HCT116 (cell line): Measurements from ENCODE around the gene GGCT. TPM values are rescaled to one million over a fixed set of nuclear protein-coding genes. Genes with fewer than 3 reads are reported as not detected.
"Not testable (repeated sequence)": the region's sequence is repeated elsewhere in the genome, so short reads cannot be mapped to it uniquely, and the experiment has no call there.

Source experiments
- ATAC-seq: fragments of 200-7000 bp; cut with Tn5 transposase; 2 replicates; pipeline ENCODE4 v1.9.1; 2020; ENCODE audit warnings: mild to moderate bottlenecking, moderate library complexity
- BruUV-seq: library from RNA; stranded (reverse); fragments of 400-500 nt; replicated peaks from 2 replicates; lab custom pipeline; 2021; lab: Mats Ljungman, UMichigan
- CTCF ChIA-PET: fragments of 300-600 bp; sonication (Branson Sonifier 250); formaldehyde crosslinking; loops from one replicate; lab custom pipeline; 2021; ENCODE audit warnings: antibody characterized with exemption; lab: Charles Lee
- POLR2A ChIA-PET: fragments of 300-600, 350-600 bp; sonication (Branson Sonifier 250); formaldehyde crosslinking; loops from one replicate; lab custom pipeline; 2021; ENCODE audit warnings: antibody characterized with exemption; lab: Charles Lee
- RAD21 ChIA-PET, 2 experiments: fragments of 300-600 bp; sonication (Branson Sonifier 250); formaldehyde crosslinking; loops; one replicate each; lab custom pipeline; 2023; ENCODE audit warnings: low total read pairs in 2 of 2; ENCODE audit not compliant: uncharacterized antibody in 2 of 2, unreplicated experiment in 2 of 2, low non-redundant PET in 1 of 2; lab: Charles Lee
- DNase-seq: peaks from one replicate; pipeline ENCODE4 v3.0.0-alpha.2; 2010; ENCODE audit warnings: low read depth, low spot score
- H2AFZ ChIP-seq: fragments of 200-600 bp; shearing (Covaris generic), sonication (generic); 2 replicates; pipeline ENCODE4 v1.6.1; 2017; ENCODE audit warnings: low read depth, mixed run types, mixed read lengths, antibody characterized with exemption, low read length; ENCODE audit not compliant: poor library complexity, severe bottlenecking
- H3K27ac ChIP-seq: 2 replicates; pipeline ENCODE4 v1.5.1; 2012; ENCODE audit warnings: low read depth, low read length
- H3K27me3 ChIP-seq: fragments of 200-600 bp; sonication (generic); 2 replicates; pipeline ENCODE4 v1.6.1; 2016; ENCODE audit warnings: mixed run types, low read length, mixed read lengths; ENCODE audit not compliant: insufficient read depth
- H3K36me3 ChIP-seq, 2 experiments: fragments of 200-500 bp in 1 of 2; fragments of 200-600 bp in 1 of 2; sonication (Bioruptor generic) in 1 of 2; sonication (generic) in 1 of 2; 2 replicates each; pipeline versions ENCODE4 v1.5.1 to v1.6.1; 2014 to 2016; ENCODE audit warnings: low read length in 2 of 2, inconsistent platforms in 1 of 2, mixed read lengths in 1 of 2, mixed run types in 1 of 2; ENCODE audit not compliant: insufficient read depth in 2 of 2, control insufficient read depth in 1 of 2
- H3K4me1 ChIP-seq, 2 experiments: fragments of 200-600 bp in 1 of 2; sonication (generic) in 1 of 2; 2 replicates each; pipeline versions ENCODE4 v1.5.1 to v1.6.1; 2012 to 2017; ENCODE audit warnings: low read length in 2 of 2, inconsistent platforms in 1 of 2, mild to moderate bottlenecking in 1 of 2, mixed read lengths in 1 of 2, mixed run types in 1 of 2, moderate library complexity in 1 of 2; ENCODE audit not compliant: insufficient read depth in 2 of 2, control insufficient read depth in 1 of 2
- H3K4me2 ChIP-seq: fragments of 200-600 bp; sonication (generic); 2 replicates; pipeline ENCODE4 v1.6.1; 2017; ENCODE audit warnings: mixed run types, low read length, mixed read lengths
- H3K4me3 ChIP-seq, 2 experiments: fragments of 200-600 bp in 1 of 2; sonication (generic) in 1 of 2; replicated peaks in 1 of 2; 2 replicates each; pipeline ENCODE4 v1.5.1; 2011 to 2016; ENCODE audit warnings: low read length in 2 of 2, control low read depth in 1 of 2, low read depth in 1 of 2, mild to moderate bottlenecking in 1 of 2, mixed read lengths in 1 of 2, mixed run types in 1 of 2
- H3K79me2 ChIP-seq: fragments of 200-600 bp; sonication (generic); 2 replicates; pipeline ENCODE4 v1.6.1; 2017; ENCODE audit warnings: mild to moderate bottlenecking, mixed run types, low read length, moderate library complexity, mixed read lengths; ENCODE audit not compliant: insufficient read depth
- H3K9ac ChIP-seq: fragments of 200-600 bp; sonication (generic); 2 replicates; pipeline ENCODE4 v1.6.1; 2016; ENCODE audit warnings: low read length, mixed read lengths
- H3K9me2 ChIP-seq: fragments of 200-600 bp; sonication (generic), shearing (Covaris generic); 2 replicates; pipeline ENCODE4 v1.6.1; 2017; ENCODE audit warnings: mixed run types, mild to moderate bottlenecking, moderate library complexity; ENCODE audit not compliant: insufficient read depth
- H3K9me3 ChIP-seq, 2 experiments: fragments of 200-500 bp in 1 of 2; fragments of 200-600 bp in 1 of 2; sonication (Bioruptor generic) in 1 of 2; sonication (generic) in 1 of 2; 2 replicates each; pipeline ENCODE4 v1.6.1; 2014 to 2017; ENCODE audit warnings: low read length in 2 of 2, mixed read lengths in 2 of 2, inconsistent platforms in 1 of 2, low read depth in 1 of 2, mild to moderate bottlenecking in 1 of 2, mixed run types in 1 of 2, moderate library complexity in 1 of 2; ENCODE audit not compliant: control insufficient read depth in 1 of 2, insufficient read depth in 1 of 2
- H4K20me1 ChIP-seq: fragments of 200-600 bp; sonication (generic), shearing (Covaris generic); 2 replicates; pipeline ENCODE4 v1.6.1; 2017; ENCODE audit warnings: mixed run types, mild to moderate bottlenecking, moderate library complexity; ENCODE audit not compliant: insufficient read depth
- CBX3 ChIP-seq: IDR thresholded peaks from 2 replicates; pipeline ENCODE4 v1.6.1; 2012; ENCODE audit warnings: low read depth
- CEBPB ChIP-seq: IDR thresholded peaks from 2 replicates; pipeline ENCODE4 v1.6.1; 2012; ENCODE audit warnings: low read depth
- EGR1 ChIP-seq: IDR thresholded peaks from 2 replicates; pipeline ENCODE4 v1.6.1; 2012; ENCODE audit warnings: low read depth
- ELF1 ChIP-seq: IDR thresholded peaks from 2 replicates; pipeline ENCODE4 v1.6.1; 2012; ENCODE audit warnings: low read depth, borderline replicate concordance
- FOSL1 ChIP-seq: IDR thresholded peaks from 2 replicates; pipeline ENCODE4 v1.6.1; 2012; ENCODE audit warnings: low read depth
- POLR2A ChIP-seq: IDR thresholded peaks from 2 replicates; pipeline ENCODE4 v1.7.0; 2011; ENCODE audit warnings: borderline replicate concordance; ENCODE audit not compliant: insufficient read depth, insufficient read length; ENCODE audit errors: extremely low read depth
- POLR2AphosphoS5 ChIP-seq: IDR thresholded peaks from 2 replicates; pipeline ENCODE4 v1.6.1; 2011; ENCODE audit warnings: mild to moderate bottlenecking, low read depth, low read length, moderate library complexity
- RAD21 ChIP-seq: IDR thresholded peaks from 2 replicates; pipeline ENCODE4 v1.6.1; 2012; ENCODE audit warnings: low read depth, mild to moderate bottlenecking
- SIN3A ChIP-seq: IDR thresholded peaks from 2 replicates; pipeline ENCODE4 v1.6.1; 2012; ENCODE audit warnings: low read depth
- SRF ChIP-seq: IDR thresholded peaks from 2 replicates; pipeline ENCODE4 v1.6.1; 2012; ENCODE audit warnings: low read depth
- TCF7L2 ChIP-seq: IDR thresholded peaks from 2 replicates; pipeline ENCODE4 v1.7.0; 2011; ENCODE audit warnings: borderline replicate concordance, inconsistent platforms; ENCODE audit not compliant: insufficient read depth, insufficient read length; ENCODE audit errors: extremely low read depth
- ZNF274 ChIP-seq: fragments of 200-500 bp; sonication (Bioruptor generic); IDR thresholded peaks from 2 replicates; pipeline ENCODE4 v1.6.1; 2014; ENCODE audit warnings: mild to moderate bottlenecking, low read depth, low read length, inconsistent platforms
- intact Hi-C: fragments of 100-400 bp; cut with micrococcal nuclease; formaldehyde crosslinking; loops from 2 replicates; pipeline ENCODE4 v1.10.0; 2022
- total RNA-seq: library from RNA; stranded (reverse); gene quantifications from one replicate; pipeline ENCODE4 v1.2.1, GENCODE V29; 2021; ENCODE audit not compliant: unreplicated experiment
- TF ChIP-seq, protein P1 (sequence below): IDR thresholded peaks from 2 replicates; pipeline ENCODE4 v1.6.1; 2011; ENCODE audit warnings: mild to moderate bottlenecking, low read length, moderate library complexity; ENCODE audit not compliant: insufficient replicate concordance; ENCODE audit errors: extremely low read depth
- TF ChIP-seq, protein P2 (sequence below): IDR thresholded peaks from 2 replicates; pipeline ENCODE4 v1.6.1; 2012

The GGCT gene
- total RNA-seq, 1 experiment from 2014 or later: 60.6 TPM

DNA sequence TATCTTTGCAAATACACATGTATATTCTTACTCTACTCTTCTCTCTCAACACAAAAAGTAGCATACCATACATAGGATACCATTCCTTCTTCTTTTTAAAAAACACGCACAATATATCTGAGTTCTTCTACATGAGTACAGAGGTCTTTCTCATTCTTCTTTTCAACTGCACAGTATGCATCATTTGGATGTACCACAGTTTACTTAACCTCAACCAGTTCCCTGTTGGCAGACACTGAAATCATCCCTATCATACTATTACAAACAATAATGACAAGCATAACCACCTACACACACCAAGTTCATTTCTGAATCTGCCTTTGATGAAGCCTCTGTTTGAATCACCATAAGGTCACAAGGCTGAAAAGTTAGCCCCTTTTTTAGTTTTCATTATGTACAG, 25.7 kb upstream of the GGCT start:
- no peaks in the 10 kb centered on the region for H3K27me3 ChIP-seq
- no peak for DNase-seq
- ChIA-PET RAD21 (no interaction called here), CTCF (no interaction called here), POLR2A (no interaction called here)
- BruUV-seq: no TSS peak
- intact Hi-C loops: no loop called here
- H3K36me3 ChIP-seq: no peaks in the 10 kb centered on the region
- no peaks in the 10 kb centered on the region for H4K20me1 ChIP-seq
- H3K4me1 ChIP-seq: no peaks in the 10 kb centered on the region
- no peaks in the 10 kb centered on the region for H3K79me2 ChIP-seq
- H3K4me3 ChIP-seq: no peak overlapping the region
- no peaks in the 10 kb centered on the region for H3K9me2 ChIP-seq
- H3K27ac ChIP-seq: no peak overlapping the region
- no peak for TF ChIP-seq EGR1
- TF ChIP-seq CEBPB: no peak
- TF ChIP-seq, protein P1, sequence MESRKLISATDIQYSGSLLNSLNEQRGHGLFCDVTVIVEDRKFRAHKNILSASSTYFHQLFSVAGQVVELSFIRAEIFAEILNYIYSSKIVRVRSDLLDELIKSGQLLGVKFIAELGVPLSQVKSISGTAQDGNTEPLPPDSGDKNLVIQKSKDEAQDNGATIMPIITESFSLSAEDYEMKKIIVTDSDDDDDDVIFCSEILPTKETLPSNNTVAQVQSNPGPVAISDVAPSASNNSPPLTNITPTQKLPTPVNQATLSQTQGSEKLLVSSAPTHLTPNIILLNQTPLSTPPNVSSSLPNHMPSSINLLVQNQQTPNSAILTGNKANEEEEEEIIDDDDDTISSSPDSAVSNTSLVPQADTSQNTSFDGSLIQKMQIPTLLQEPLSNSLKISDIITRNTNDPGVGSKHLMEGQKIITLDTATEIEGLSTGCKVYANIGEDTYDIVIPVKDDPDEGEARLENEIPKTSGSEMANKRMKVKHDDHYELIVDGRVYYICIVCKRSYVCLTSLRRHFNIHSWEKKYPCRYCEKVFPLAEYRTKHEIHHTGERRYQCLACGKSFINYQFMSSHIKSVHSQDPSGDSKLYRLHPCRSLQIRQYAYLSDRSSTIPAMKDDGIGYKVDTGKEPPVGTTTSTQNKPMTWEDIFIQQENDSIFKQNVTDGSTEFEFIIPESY: no peak
- TF ChIP-seq SRF: no peak
- ATAC-seq: no peak
- H2AFZ ChIP-seq: no peak overlapping the region
- no peak overlapping the region for H3K4me2 ChIP-seq
- H3K9ac ChIP-seq: no peak overlapping the region
- H3K9me3 ChIP-seq: no peaks in the 10 kb centered on the region

DNA sequence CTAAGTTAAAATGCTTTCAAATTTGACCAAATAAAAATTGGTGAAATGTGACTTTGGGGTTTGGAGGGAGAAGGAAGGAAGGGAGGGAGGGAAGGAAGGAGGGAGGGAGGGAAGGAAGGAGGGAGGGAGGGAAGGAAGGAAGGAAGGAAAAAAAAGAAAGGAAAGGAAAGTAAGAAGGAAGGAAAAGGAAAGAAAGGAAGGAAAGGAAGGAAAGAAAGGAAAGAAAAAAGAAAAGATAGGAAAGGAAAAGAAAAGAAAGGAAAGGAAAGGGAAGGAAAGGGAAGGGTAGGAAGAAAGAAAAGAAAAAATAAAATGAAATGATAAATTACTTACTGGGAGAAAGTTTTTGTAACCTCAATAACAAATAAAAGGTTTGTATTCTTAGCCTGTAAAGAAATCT, 24.1 kb upstream of the GGCT start:
- no peak overlapping the region for H3K4me3 ChIP-seq
- no peak overlapping the region for H3K9ac ChIP-seq
- H3K4me2 ChIP-seq: no peak overlapping the region
- no peak overlapping the region for H2AFZ ChIP-seq
- no TSS peak for BruUV-seq
- CTCF ChIA-PET: no interaction called here
- TF ChIP-seq TCF7L2 (no peak), RAD21 (no peak), ZNF274 (no peak), SRF (no peak), POLR2A (no peak), ELF1 (no peak), FOSL1 (no peak), SIN3A (no peak), POLR2AphosphoS5 (no peak), CBX3 (no peak)
- TF ChIP-seq, protein P2, sequence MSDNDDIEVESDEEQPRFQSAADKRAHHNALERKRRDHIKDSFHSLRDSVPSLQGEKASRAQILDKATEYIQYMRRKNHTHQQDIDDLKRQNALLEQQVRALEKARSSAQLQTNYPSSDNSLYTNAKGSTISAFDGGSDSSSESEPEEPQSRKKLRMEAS: no peak
- no peaks in the 10 kb centered on the region for H3K27me3 ChIP-seq
- RAD21 ChIA-PET: no interaction called here
- H3K27ac ChIP-seq: no peak overlapping the region
- ATAC-seq (no peak), DNase-seq (no peak)
- H3K9me2 ChIP-seq: no peaks in the 10 kb centered on the region
- no peaks in the 10 kb centered on the region for H3K36me3 ChIP-seq
- intact Hi-C loops: no loop called here
- POLR2A ChIA-PET: interaction anchor here (0.6 kb wide), 1 partner anchor 22 kb away, joined by 3 read pairs; no protein-coding TSS in a partner anchor
- H3K9me3 ChIP-seq: no peaks in the 10 kb centered on the region
- no peaks in the 10 kb centered on the region for H4K20me1 ChIP-seq
- no peaks in the 10 kb centered on the region for H3K79me2 ChIP-seq
- no peaks in the 10 kb centered on the region for H3K4me1 ChIP-seq

DNA sequence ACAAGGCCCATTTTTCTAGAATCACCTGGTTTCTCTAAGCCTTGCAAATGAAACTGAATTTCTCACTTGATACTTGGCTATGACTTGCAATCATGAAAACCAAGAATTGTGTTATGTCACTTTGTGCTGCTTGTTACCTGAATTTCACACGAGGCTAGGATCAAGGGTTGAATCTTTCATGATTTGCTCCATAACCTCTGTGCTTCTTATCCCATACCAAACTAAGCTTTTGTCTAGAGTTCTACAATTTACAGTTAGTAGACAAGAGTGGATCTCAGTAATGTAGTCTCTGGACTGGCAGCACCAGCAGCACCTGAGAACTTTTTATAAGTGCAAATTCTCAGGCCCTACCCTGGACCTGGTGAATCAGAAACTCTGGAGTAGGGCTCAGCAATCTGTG, 22.7 kb upstream of the GGCT start:
- RAD21 ChIA-PET, H3K9me3 ChIP-seq, H3K79me2 ChIP-seq, H3K9me2 ChIP-seq, H3K4me3 ChIP-seq, BruUV-seq, DNase-seq, intact Hi-C loops, POLR2A ChIA-PET, H2AFZ ChIP-seq, H3K27ac ChIP-seq, H4K20me1 ChIP-seq, H3K27me3 ChIP-seq, H3K9ac ChIP-seq, H3K36me3 ChIP-seq, ATAC-seq, H3K4me2 ChIP-seq, H3K4me1 ChIP-seq, CTCF ChIA-PET: not testable (repeated sequence)
